Putamen (tissue), 1 donor: Measurements from ENCODE around the gene OSGIN1.
"Not testable (repeated sequence)": the region's sequence is repeated elsewhere in the genome, so short reads cannot be mapped to it uniquely, and the experiment has no call there.

Experiments used
- DNase-seq: peaks from one replicate; pipeline ENCODE4 v3.0.0-alpha.2; 2016; ENCODE audit warnings: low spot score

The OSGIN1 gene

GRCh38 chr16:83942074-83942473 lies 11.0 kb upstream of the OSGIN1 start:
- DNase-seq: no peak

GRCh38 chr16:83942815-83943515 lies 10.1 kb upstream of the OSGIN1 start:
- DNase-seq: no peak

- no peak for DNase-seq
Measured at GRCh38 chr16:83943516-83944050, 9.5 kb upstream of the OSGIN1 start.

- no peak for DNase-seq
Measured at GRCh38 chr16:83945587-83945986, 7.5 kb upstream of the OSGIN1 start.

GRCh38 chr16:83946154-83946780 lies 6.8 kb upstream of the OSGIN1 start:
- no peak for DNase-seq

GRCh38 chr16:83946781-83947566 lies 6.1 kb upstream of the OSGIN1 start:
- DNase-seq: no peak

GRCh38 chr16:83947642-83948234 lies 5.3 kb upstream of the OSGIN1 start:
- no peak for DNase-seq

GRCh38 chr16:83948914-83949723 lies 3.9 kb upstream of the OSGIN1 start:
- DNase-seq: no peak

GRCh38 chr16:83949724-83950001 lies 3.4 kb upstream of the OSGIN1 start:
- DNase-seq: no peak

- not testable (repeated sequence) for DNase-seq
Measured at GRCh38 chr16:83950862-83951399, 2.1 kb upstream of the OSGIN1 start.

GRCh38 chr16:83951544-83951943 lies 1.5 kb upstream of the OSGIN1 start:
- no peak for DNase-seq

GRCh38 chr16:83952587-83952939 lies 477 bp upstream of the OSGIN1 start:
- no peak for DNase-seq

GRCh38 chr16:83953796-83954576 lies 946 bp downstream of the OSGIN1 start:
- DNase-seq: no peak

GRCh38 chr16:83954577-83955016 lies 1.6 kb downstream of the OSGIN1 start:
- DNase-seq: no peak

- DNase-seq: no peak
Measured at GRCh38 chr16:83955218-83956130, 2.4 kb downstream of the OSGIN1 start.

- DNase-seq: peak; percentile 62
Measured at GRCh38 chr16:83956336-83957289, 3.6 kb downstream of the OSGIN1 start.

GRCh38 chr16:83957296-83957855 lies 4.3 kb downstream of the OSGIN1 start:
- no peak for DNase-seq
